CD4-positive, alpha-beta memory T cell (primary cell): Measurements from ENCODE around the gene RBM17. TPM values are rescaled to one million over a fixed set of nuclear protein-coding genes. Genes with fewer than 3 reads are reported as not detected.
"Not testable (repeated sequence)": the region's sequence is repeated elsewhere in the genome, so short reads cannot be mapped to it uniquely, and the experiment has no call there.

Experiments used
- CTCF ChIA-PET: fragments of 350-600 bp; sonication (Branson Sonifier 250); formaldehyde crosslinking; loops from one replicate; lab custom pipeline; 2021; ENCODE audit warnings: inconsistent platforms; ENCODE audit not compliant: partially characterized antibody; lab: Charles Lee
- POLR2A ChIA-PET: fragments of 350-600 bp; sonication (Branson Sonifier 250); formaldehyde crosslinking; loops from one replicate; lab custom pipeline; 2021; ENCODE audit not compliant: partially characterized antibody; lab: Charles Lee
- DNase-seq, 5 donors: peaks; one replicate each; pipeline versions ENCODE4 v3.0.0 to v3.0.0-alpha.2; 2020 to 2022; ENCODE audit warnings: mixed read lengths in 1 of 5
- H3K27ac ChIP-seq: one replicate; pipeline ENCODE4 v1.7.0; 2013; ENCODE audit warnings: low read depth, low read length
- H3K27me3 ChIP-seq: 2 replicates; pipeline ENCODE4 v1.7.0; 2013; ENCODE audit warnings: mild to moderate bottlenecking, low read length, moderate library complexity; ENCODE audit not compliant: insufficient read depth
- H3K36me3 ChIP-seq: 2 replicates; pipeline ENCODE4 v1.7.0; 2013; ENCODE audit warnings: mild to moderate bottlenecking, low read length, moderate library complexity; ENCODE audit not compliant: insufficient read depth
- H3K4me1 ChIP-seq: 2 replicates; pipeline ENCODE4 v1.7.0; 2013; ENCODE audit warnings: mild to moderate bottlenecking, low read length, moderate library complexity; ENCODE audit not compliant: insufficient read depth
- H3K4me3 ChIP-seq, 2 donors: one replicate each; pipeline ENCODE4 v1.7.0; 2013; ENCODE audit warnings: low read length in 2 of 2, mild to moderate bottlenecking in 1 of 2
- H3K9me3 ChIP-seq, 2 donors: one replicate each; pipeline ENCODE4 v1.7.0; 2013; ENCODE audit warnings: low read length in 2 of 2, control low read depth in 1 of 2; ENCODE audit not compliant: control insufficient read depth in 1 of 2
- H3K27ac Mint-ChIP-seq, 7 donors: one replicate each; pipeline ENCODE4 v1.8.0; 2020 to 2021; ENCODE audit warnings: mixed read lengths in 7 of 7, mild to moderate bottlenecking in 6 of 7, inconsistent platforms in 3 of 7, moderate library complexity in 3 of 7
- H3K27me3 Mint-ChIP-seq, 2 donors: one replicate each; pipeline ENCODE4 v1.8.0; 2020 to 2021; ENCODE audit warnings: mixed read lengths in 2 of 2
- H3K36me3 Mint-ChIP-seq, 2 donors: one replicate each; pipeline ENCODE4 v1.8.0; 2020 to 2021; ENCODE audit warnings: mixed read lengths in 2 of 2, inconsistent platforms in 1 of 2, mild to moderate bottlenecking in 1 of 2
- H3K4me1 Mint-ChIP-seq, 4 donors: one replicate each; pipeline ENCODE4 v1.8.0; 2020 to 2021; ENCODE audit warnings: mixed read lengths in 4 of 4, mild to moderate bottlenecking in 1 of 4
- H3K4me3 Mint-ChIP-seq, 8 donors: one replicate each; pipeline ENCODE4 v1.8.0; 2020 to 2021; ENCODE audit warnings: mixed read lengths in 8 of 8, mild to moderate bottlenecking in 7 of 8, moderate library complexity in 6 of 8, inconsistent platforms in 3 of 8
- H3K9me3 Mint-ChIP-seq, 8 donors: one replicate each; pipeline ENCODE4 v1.8.0; 2020 to 2021; ENCODE audit warnings: mixed read lengths in 8 of 8, mild to moderate bottlenecking in 5 of 8, inconsistent platforms in 3 of 8, moderate library complexity in 1 of 8
- intact Hi-C: fragments of 100-400 bp; cut with micrococcal nuclease; formaldehyde crosslinking; loops from one replicate; pipeline ENCODE4 v1.15.1; 2023
- polyA plus RNA-seq, 2 donors: library from polyadenylated mRNA; unstranded; fragments of 300-500 nt; fragmentation: Illumina TruSeq; gene quantifications; one replicate each; pipeline ENCODE4 v1.2.3, GENCODE V29; 2021
- total RNA-seq, 2 experiments: library from RNA; stranded (reverse); gene quantifications; one replicate each; pipeline ENCODE4 v1.2.3, GENCODE V29; 2021

Gene RBM17, protein sequence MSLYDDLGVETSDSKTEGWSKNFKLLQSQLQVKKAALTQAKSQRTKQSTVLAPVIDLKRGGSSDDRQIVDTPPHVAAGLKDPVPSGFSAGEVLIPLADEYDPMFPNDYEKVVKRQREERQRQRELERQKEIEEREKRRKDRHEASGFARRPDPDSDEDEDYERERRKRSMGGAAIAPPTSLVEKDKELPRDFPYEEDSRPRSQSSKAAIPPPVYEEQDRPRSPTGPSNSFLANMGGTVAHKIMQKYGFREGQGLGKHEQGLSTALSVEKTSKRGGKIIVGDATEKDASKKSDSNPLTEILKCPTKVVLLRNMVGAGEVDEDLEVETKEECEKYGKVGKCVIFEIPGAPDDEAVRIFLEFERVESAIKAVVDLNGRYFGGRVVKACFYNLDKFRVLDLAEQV
- total RNA-seq (100 to 1,000 TPM; 117 to 125 TPM), polyA plus RNA-seq (100 to 1,000 TPM in 1 of 2 donors, 10 to 100 TPM in 1; 46.3 to 104 TPM)

DNA sequence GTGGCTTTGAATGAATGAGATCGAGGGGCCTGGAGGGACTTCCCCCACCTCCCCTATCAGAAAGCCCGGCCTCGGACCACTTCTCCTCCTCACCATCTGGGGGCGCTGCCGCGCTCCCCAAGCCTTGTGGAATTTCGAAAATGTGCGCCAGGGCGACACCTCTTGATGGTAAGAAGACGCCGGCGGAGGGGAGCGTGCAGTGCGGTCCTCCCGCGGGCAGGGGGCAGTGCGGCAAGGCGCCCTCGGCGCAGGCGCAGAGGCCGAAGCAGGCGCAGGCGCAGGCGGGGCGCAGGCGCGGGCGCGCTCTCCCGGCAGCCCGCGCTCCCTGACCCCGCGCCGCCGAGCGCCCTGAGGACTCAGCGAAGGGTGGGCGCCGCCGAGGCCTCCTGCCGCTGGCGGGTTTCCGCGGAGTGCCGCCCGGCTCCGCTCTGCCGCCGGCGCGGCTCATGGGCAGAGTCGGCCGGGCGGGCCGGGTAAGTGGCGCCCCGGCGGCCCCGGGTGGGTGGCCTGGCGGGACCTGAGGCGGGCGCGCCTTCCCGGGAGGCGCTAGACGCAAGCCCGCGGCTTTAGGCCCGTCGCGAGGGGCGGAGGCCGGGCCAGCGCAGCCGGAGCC, at the start of gene RBM17:
TSS of gene RBM17 (plus strand) at position 314 of the 613 bp plus-strand sequence. CDS start 8,032 bp downstream, outside the sequence.
- Mint-ChIP-seq H3K9me3 (peaks cover 0 to 1% (median 0%) of the 10 kb centered on the region in 8 donors), H3K27me3 (no peaks in the 10 kb centered on the region), H3K36me3 (peaks cover 0 to 16% of the 10 kb centered on the region in 2 donors), H3K27ac (peak within 1 kb of the TSS; percentile 75 to 96 (median 91)), H3K4me1 (peaks cover 39 to 70% (median 54%) of the 10 kb centered on the region in 4 donors), H3K4me3 (peak within 1 kb of the TSS; percentile 85 to 99 (median 91))
- intact Hi-C loops: loop anchor here (1.0 to 10.0 kb wide), 11 partner anchors 27 to 588 kb away; partner anchors contain the start of genes ANKRD16, GDI2, IL15RA and IL2RA
- H3K9me3 ChIP-seq: no peaks in the 10 kb centered on the region
- POLR2A ChIA-PET: interaction anchor here (0.9 to 3.4 kb wide), 5 partner anchors 37 to 75 kb away, joined by 3 to 13 read pairs (median 4); no protein-coding TSS in a partner anchor
- H3K36me3 ChIP-seq: no peaks in the 10 kb centered on the region
- CTCF ChIA-PET: interaction anchor here (1.7 to 6.0 kb wide), 5 partner anchors 14 to 313 kb away, joined by 8 to 127 read pairs (median 34); no protein-coding TSS in a partner anchor
- peak; percentile 95 to 100 (median 98) for DNase-seq
- peak within 1 kb of the TSS; percentile 68 to 94 for H3K4me3 ChIP-seq
- no peaks in the 10 kb centered on the region for H3K27me3 ChIP-seq
- H3K4me1 ChIP-seq: peaks cover 57% of the 10 kb centered on the region
- H3K27ac ChIP-seq: peak within 1 kb of the TSS; percentile 80

DNA sequence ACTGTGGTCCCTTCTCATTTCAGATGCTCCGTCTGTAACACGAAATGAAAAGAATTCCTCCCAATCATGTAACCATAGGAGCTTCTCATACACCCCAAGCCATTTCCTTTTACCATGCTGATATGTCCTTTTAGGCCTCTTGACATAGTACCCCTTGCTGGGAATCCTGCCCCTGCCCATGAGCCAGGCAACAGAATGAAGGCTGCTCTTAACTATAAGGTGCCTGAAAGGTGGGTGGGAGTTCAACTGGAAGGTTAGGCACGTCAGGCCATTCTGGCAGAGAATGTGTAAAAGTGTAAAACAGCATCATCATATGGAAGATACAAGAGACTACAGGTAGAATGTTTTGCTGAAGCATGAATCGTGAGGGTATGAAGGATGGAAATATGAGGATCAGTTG, 49.1 kb upstream of the RBM17 start:
- Histone ChIP-seq H3K9me3 (no peaks in the 10 kb centered on the region), H3K4me1 (peaks cover 90% of the 10 kb centered on the region), H3K36me3 (no peaks in the 10 kb centered on the region), H3K4me3 (no peak overlapping the region), H3K27me3 (no peaks in the 10 kb centered on the region), H3K27ac (no peak overlapping the region)
- ChIA-PET CTCF (interaction anchor here (5.2 to 5.3 kb wide), 2 partner anchors 12 to 47 kb away, joined by 49 to 54 read pairs; no protein-coding TSS in a partner anchor), POLR2A (interaction anchor here (7.4 kb wide), 1 partner anchor 11 kb away, joined by 169 read pairs; no protein-coding TSS in a partner anchor)
- Mint-ChIP-seq H3K4me3 (peak overlapping the region in 4 of 8 donors; percentile 0 to 34 (median 18)), H3K27ac (peak overlapping the region in 5 of 7 donors; percentile 38 to 90 (median 72)), H3K36me3 (peaks cover 8 to 11% of the 10 kb centered on the region in 2 donors), H3K9me3 (peaks cover 0 to 2% (median 0%) of the 10 kb centered on the region in 8 donors), H3K27me3 (no peaks in the 10 kb centered on the region), H3K4me1 (peaks cover 44 to 90% (median 64%) of the 10 kb centered on the region in 4 donors)
- intact Hi-C loops: no loop called here
- no peak for DNase-seq

DNA sequence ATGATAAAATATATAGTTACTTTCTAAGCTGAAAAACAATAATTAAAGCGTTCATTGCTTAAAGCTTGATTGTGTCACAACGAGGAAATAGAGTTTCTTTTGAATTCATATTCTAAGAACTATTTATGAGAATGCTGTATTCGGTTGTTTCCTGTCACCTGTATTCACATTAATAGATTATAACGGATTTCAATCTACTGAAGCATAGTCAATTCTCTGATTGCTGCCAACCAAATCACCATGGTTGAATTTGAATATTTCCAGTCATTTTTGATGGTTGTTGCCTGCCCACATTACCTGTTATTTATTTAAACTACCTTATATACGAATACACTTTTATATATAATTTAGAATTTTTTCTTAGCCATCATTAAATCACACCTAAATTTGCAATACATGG, 48.6 kb upstream of the RBM17 start:
- POLR2A ChIA-PET: interaction anchor here (7.4 kb wide), 1 partner anchor 10 kb away, joined by 169 read pairs; no protein-coding TSS in a partner anchor
- Mint-ChIP-seq H3K27ac (peak overlapping the region in 2 of 7 donors; percentile 72 to 90), H3K4me3 (no peak overlapping the region), H3K36me3 (peaks cover 8 to 11% of the 10 kb centered on the region in 2 donors), H3K9me3 (peaks cover 0 to 2% (median 0%) of the 10 kb centered on the region in 8 donors), H3K4me1 (peaks cover 49 to 92% (median 67%) of the 10 kb centered on the region in 4 donors), H3K27me3 (no peaks in the 10 kb centered on the region)
- H3K27ac ChIP-seq: no peak overlapping the region
- H3K27me3 ChIP-seq: no peaks in the 10 kb centered on the region
- intact Hi-C loops: no loop called here
- no peak overlapping the region for H3K4me3 ChIP-seq
- peaks cover 90% of the 10 kb centered on the region for H3K4me1 ChIP-seq
- CTCF ChIA-PET: interaction anchor here (5.2 to 5.3 kb wide), 2 partner anchors 11 to 47 kb away, joined by 49 to 54 read pairs; no protein-coding TSS in a partner anchor
- no peaks in the 10 kb centered on the region for H3K36me3 ChIP-seq
- H3K9me3 ChIP-seq: no peaks in the 10 kb centered on the region
- no peak for DNase-seq

DNA sequence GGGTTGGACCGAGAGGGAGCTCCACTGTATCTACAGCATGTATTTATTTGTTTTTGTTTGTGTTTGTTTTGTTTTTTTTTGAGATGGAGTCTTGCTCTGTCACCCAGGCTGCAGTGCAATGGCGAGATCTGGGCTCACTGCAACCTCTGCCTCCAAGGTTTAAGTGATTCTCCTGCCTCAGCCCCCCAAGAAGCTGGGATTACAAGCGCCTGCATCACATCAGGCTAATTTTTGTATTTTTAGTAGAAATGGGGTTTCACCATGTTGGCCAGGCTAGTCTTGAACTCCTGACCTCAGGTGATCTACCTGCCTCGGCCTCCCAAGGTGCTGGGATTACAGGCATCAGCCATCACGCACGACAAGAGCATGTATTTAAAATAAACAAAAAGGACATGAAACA, 45.5 kb upstream of the RBM17 start:
- POLR2A ChIA-PET: interaction anchor here (0.9 to 2.3 kb wide), 6 partner anchors 9 to 158 kb away, joined by 3 to 10 read pairs (median 4); no protein-coding TSS in a partner anchor
- H3K27me3 Mint-ChIP-seq, DNase-seq, H3K36me3 ChIP-seq, H3K9me3 Mint-ChIP-seq, intact Hi-C loops, H3K4me3 ChIP-seq, H3K9me3 ChIP-seq, H3K27me3 ChIP-seq, H3K27ac ChIP-seq: not testable (repeated sequence)
- CTCF ChIA-PET: interaction anchor here (1.9 to 3.1 kb wide), 2 partner anchors 29 to 43 kb away, joined by 8 to 13 read pairs; no protein-coding TSS in a partner anchor
- H3K4me1 ChIP-seq: peaks cover 87% of the 10 kb centered on the region
- peaks cover 11 to 22% of the 10 kb centered on the region in 2 donors for H3K36me3 Mint-ChIP-seq
- H3K27ac Mint-ChIP-seq: peak overlapping the region in 3 of 7 donors; percentile 16 to 84 (median 42)
- H3K4me1 Mint-ChIP-seq: peaks cover 49 to 90% (median 67%) of the 10 kb centered on the region in 4 donors
- peak overlapping the region in 3 of 8 donors; percentile 27 to 43 (median 36) for H3K4me3 Mint-ChIP-seq

DNA sequence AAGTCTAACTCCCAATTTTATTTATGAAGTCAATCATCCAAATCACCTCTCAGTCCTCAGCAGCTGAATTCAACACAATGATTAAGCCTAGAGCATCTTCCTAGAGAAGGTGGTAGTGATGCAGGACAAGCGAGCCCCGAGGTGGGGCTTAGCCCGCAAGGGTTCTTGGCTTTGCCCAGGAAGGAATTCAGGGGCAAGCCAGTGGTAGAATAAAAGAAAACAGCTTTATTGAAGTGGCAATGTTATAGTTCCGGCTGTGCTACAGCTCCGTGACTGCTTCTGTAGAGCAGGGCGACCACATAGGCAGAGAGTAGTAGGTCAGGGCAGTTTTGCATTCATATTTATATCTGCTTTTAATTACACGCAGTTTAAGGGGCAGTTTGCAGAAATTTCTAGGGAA, 44.8 kb upstream of the RBM17 start:
- Mint-ChIP-seq H3K4me1 (peaks cover 50 to 90% (median 66%) of the 10 kb centered on the region in 4 donors), H3K9me3 (no peaks in the 10 kb centered on the region), H3K36me3 (peaks cover 15 to 20% of the 10 kb centered on the region in 2 donors), H3K4me3 (peak overlapping the region in 7 of 8 donors; percentile 45 to 84 (median 77)), H3K27ac (peak overlapping the region in 6 of 7 donors; percentile 1 to 87 (median 68)), H3K27me3 (no peaks in the 10 kb centered on the region)
- no peaks in the 10 kb centered on the region for H3K9me3 ChIP-seq
- H3K4me1 ChIP-seq: peaks cover 87% of the 10 kb centered on the region
- H3K27me3 ChIP-seq: no peaks in the 10 kb centered on the region
- no peak overlapping the region for H3K27ac ChIP-seq
- POLR2A ChIA-PET: interaction anchor here (0.9 to 2.3 kb wide), 6 partner anchors 8 to 158 kb away, joined by 3 to 10 read pairs (median 4); no protein-coding TSS in a partner anchor
- intact Hi-C loops: no loop called here
- H3K36me3 ChIP-seq: no peaks in the 10 kb centered on the region
- DNase-seq: no peak
- CTCF ChIA-PET: interaction anchor here (1.9 to 3.1 kb wide), 2 partner anchors 30 to 42 kb away, joined by 8 to 13 read pairs; no protein-coding TSS in a partner anchor
- H3K4me3 ChIP-seq: no peak overlapping the region

DNA sequence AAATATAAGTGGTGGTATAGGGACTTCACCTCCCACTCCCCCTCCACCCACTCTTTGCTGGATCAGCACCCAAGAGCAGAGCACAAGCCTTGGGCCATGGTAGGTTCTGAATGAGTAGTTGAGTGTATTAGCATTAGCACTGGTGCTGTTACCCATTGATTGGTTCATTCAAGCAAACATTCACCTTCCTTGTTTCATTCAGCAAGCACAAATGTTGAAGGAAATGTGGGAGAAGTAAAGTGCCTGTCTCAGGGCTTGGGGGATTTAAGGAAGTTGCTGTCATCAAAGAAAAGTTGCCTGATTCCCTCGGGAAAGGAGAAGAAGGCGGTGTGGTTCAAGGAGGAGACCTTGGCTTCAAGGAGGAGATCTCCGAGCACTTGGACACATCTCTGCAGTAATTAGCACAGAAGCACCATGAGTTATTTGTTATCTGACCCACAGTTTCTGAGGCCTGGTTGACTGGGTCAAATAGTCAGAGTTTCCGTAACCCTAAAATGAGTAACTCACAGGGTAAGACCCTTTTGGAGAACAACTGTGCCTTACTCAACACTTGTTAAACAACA, 44.0 kb upstream of the RBM17 start:
- Histone ChIP-seq H3K27ac (peak overlapping the region; percentile 21), H3K36me3 (no peaks in the 10 kb centered on the region), H3K4me1 (peaks cover 87% of the 10 kb centered on the region), H3K27me3 (no peaks in the 10 kb centered on the region), H3K4me3 (peak overlapping the region; percentile 23 to 32), H3K9me3 (no peaks in the 10 kb centered on the region)
- no peak for DNase-seq
- peaks cover 47 to 90% (median 66%) of the 10 kb centered on the region in 4 donors for H3K4me1 Mint-ChIP-seq
- H3K27ac Mint-ChIP-seq: peak overlapping the region; percentile 74 to 89 (median 84)
- ChIA-PET POLR2A (interaction anchor here (1.1 to 2.3 kb wide), 9 partner anchors 8 to 68 kb away, joined by 3 to 10 read pairs (median 5); partner anchors contain the start of gene IL15RA), CTCF (interaction anchor here (1.0 to 1.9 kb wide), 6 partner anchors 18 to 42 kb away, joined by 3 to 9 read pairs (median 4); partner anchors contain the start of gene IL2RA)
- peak overlapping the region; percentile 45 to 84 (median 76) for H3K4me3 Mint-ChIP-seq
- H3K36me3 Mint-ChIP-seq: peaks cover 8 to 20% of the 10 kb centered on the region in 2 donors
- H3K27me3 Mint-ChIP-seq: no peaks in the 10 kb centered on the region
- intact Hi-C loops: no loop called here
- no peaks in the 10 kb centered on the region for H3K9me3 Mint-ChIP-seq
